Right lobe of liver (tissue), 6 donors: ENCODE data around the gene TTC31. TPM values are rescaled to one million over a fixed set of nuclear protein-coding genes. Genes with fewer than 3 reads are reported as not detected.
"Not testable (repeated sequence)": the region's sequence is repeated elsewhere in the genome, so short reads cannot be mapped to it uniquely, and the experiment has no call there.

Experiments used
- ATAC-seq, 4 donors: fragments of 200-7000 bp; cut with Tn5 transposase; one replicate each; pipeline ENCODE4 v1.9.1; 2020; ENCODE audit warnings: mild to moderate bottlenecking in 4 of 4, moderate library complexity in 4 of 4
- DNase-seq, 3 donors: peaks; one replicate each; pipeline ENCODE4 v3.0.0-alpha.2; 2020
- H3K27ac ChIP-seq, 3 donors: fragments of 200-600 bp; one replicate each; pipeline ENCODE4 v1.8.0; 2022
- H3K27me3 ChIP-seq, 2 donors: fragments of 200-600 bp; one replicate each; pipeline ENCODE4 v1.8.0; 2022
- H3K36me3 ChIP-seq, 4 donors: fragments of 200-600 bp; sonication (generic) in 1 of 4; one replicate each; pipeline versions ENCODE4 v1.5.1 to v1.8.0; 2017 to 2022; ENCODE audit warnings: control low read depth in 1 of 4
- H3K4me1 ChIP-seq, 4 donors: fragments of 200-600 bp; sonication (generic) in 1 of 4; one replicate each; pipeline versions ENCODE4 v1.5.1 to v1.8.0; 2017 to 2022; ENCODE audit warnings: control low read depth in 1 of 4
- H3K4me3 ChIP-seq, 3 donors: fragments of 200-600 bp; one replicate each; pipeline ENCODE4 v1.8.0; 2022
- H3K9me3 ChIP-seq, 4 donors: fragments of 200-600 bp; sonication (generic) in 1 of 4; one replicate each; pipeline versions ENCODE4 v1.5.1 to v1.8.0; 2017 to 2022; ENCODE audit warnings: control low read depth in 1 of 4
- CTCF ChIP-seq, 4 donors: fragments of 200-600 bp in 3 of 4; fragments of 450-650 bp in 1 of 4; IDR thresholded peaks; one replicate each; pipeline versions ENCODE4 v1.5.1 to v1.8.0; 2016 to 2022; ENCODE audit warnings: antibody characterized with exemption in 4 of 4, mild to moderate bottlenecking in 2 of 4
- POLR2A ChIP-seq: fragments of 450-650 bp; IDR thresholded peaks from one replicate; pipeline ENCODE4 v1.6.1; 2017; ENCODE audit warnings: antibody characterized with exemption, mild to moderate bottlenecking
- WGBS: methylation state at CpG from one replicate; pipeline ENCODE4 v1.1.6; 2018; ENCODE audit warnings: low coverage, low lambda C conversion rate; ENCODE audit not compliant: insufficient coverage; ENCODE audit errors: missing lambda C conversion rate; 5-methylcytosine and 5-hydroxymethylcytosine counted together
- intact Hi-C, 2 donors: fragments of 100-400 bp; cut with DNase I; formaldehyde crosslinking; loops; one replicate each; pipeline versions ENCODE4 v1.11.2 to v1.14.1; 2022
- total RNA-seq, 6 experiments: library from RNA; depleted of rRNA in 2 of 6; stranded (reverse); fragments of >200 nt in 2 of 6; fragmentation: NEBNext Ultra II Directional in 3 of 6; extraction: Animal tissue kit (Norgen Biotek cat#: 25700) in 3 of 6; gene quantifications; one replicate each; pipeline versions ENCODE4 v1.1.0 to v1.2.4, GENCODE V29; 2016 to 2023
- donor health status: DM: no; HTN: yes; CAD: no.
- donor health status: DM: no; HTN: no; CAD: no.
- donor health status: DM: no; HTN: no; CAD: no.
- donor health status: DM: no; HTN: yes; CAD: no.
- donor health status: DM: no; HTN: yes; CAD: no.

Gene TTC31
- total RNA-seq, 6 experiments from 2014 or later, result 14.5 to 31.5 (median 26.7) TPM

- H3K9me3 ChIP-seq, result no peaks in the 10 kb centered on the region
- TF ChIP-seq CTCF (IDR thresholded peaks at IDR 0.05), result peak in 1 of 4 donors; percentile 13
- no peak for TF ChIP-seq POLR2A
- no peak overlapping the region for H3K27ac ChIP-seq
- WGBS, result 100% methylated on average over 7 of the region's 27 CpGs
- peaks cover 0 to 25% (median 4%) of the 10 kb centered on the region in 4 donors for H3K4me1 ChIP-seq
- H3K27me3 ChIP-seq, result no peaks in the 10 kb centered on the region
- H3K36me3 ChIP-seq, result peaks cover 0 to 11% (median 0%) of the 10 kb centered on the region in 4 donors
- DNase-seq (no peak), ATAC-seq (no peak)
- no peak overlapping the region for H3K4me3 ChIP-seq
- intact Hi-C loops, result no loop called here
Measured at GRCh38 chr2:74461187-74462053, 21.5 kb upstream of the TTC31 start.

GRCh38 chr2:74462054-74462785 lies 20.7 kb upstream of the TTC31 start:
- no peak overlapping the region for H3K4me3 ChIP-seq
- no peak for DNase-seq
- TF ChIP-seq POLR2A, result no peak
- no peak for TF ChIP-seq CTCF (IDR thresholded peaks at IDR 0.05)
- H3K27ac ChIP-seq, result no peak overlapping the region
- peaks cover 0 to 11% (median 0%) of the 10 kb centered on the region in 4 donors for H3K36me3 ChIP-seq
- intact Hi-C loops, result no loop called here
- ATAC-seq, result no peak
- H3K9me3 ChIP-seq, result no peaks in the 10 kb centered on the region
- H3K4me1 ChIP-seq, result peaks cover 0 to 19% (median 0%) of the 10 kb centered on the region in 4 donors
- 100% methylated on average over 2 of the region's 20 CpGs for WGBS
- H3K27me3 ChIP-seq, result no peaks in the 10 kb centered on the region

- H3K4me3 ChIP-seq, result no peak overlapping the region
- WGBS, result 93% methylated on average over 4 of the region's 4 CpGs
- no peaks in the 10 kb centered on the region for H3K9me3 ChIP-seq
- no peak overlapping the region for H3K27ac ChIP-seq
- no peak for TF ChIP-seq POLR2A
- no peak for TF ChIP-seq CTCF (IDR thresholded peaks at IDR 0.05)
- ATAC-seq (no peak), DNase-seq (no peak)
- intact Hi-C loops, result no loop called here
- peaks cover 0 to 11% (median 0%) of the 10 kb centered on the region in 4 donors for H3K36me3 ChIP-seq
- peaks cover 0 to 19% (median 0%) of the 10 kb centered on the region in 4 donors for H3K4me1 ChIP-seq
- no peaks in the 10 kb centered on the region for H3K27me3 ChIP-seq
Measured at GRCh38 chr2:74462786-74463105, 20.1 kb upstream of the TTC31 start.

- ATAC-seq, result peak in 2 of 4 donors; percentile 0 to 2
- WGBS, result 0% methylated on average over 1 of the region's 13 CpGs
Measured at GRCh38 chr2:74464406-74464805, 18.5 kb upstream of the TTC31 start.

GRCh38 chr2:74470742-74471141 lies 12.1 kb upstream of the TTC31 start:
- 92% methylated on average over 4 of the region's 12 CpGs for whole genome bisulfite sequencing

More at GRCh38 chr2:74464406-74464805, 18.5 kb upstream of the TTC31 start:
- Histone ChIP-seq H3K9me3 (no peaks in the 10 kb centered on the region), H3K4me1 (peaks cover 0 to 13% (median 0%) of the 10 kb centered on the region in 4 donors), H3K36me3 (peaks cover 0 to 11% (median 0%) of the 10 kb centered on the region in 4 donors), H3K27me3 (no peaks in the 10 kb centered on the region), H3K27ac (peak overlapping the region; percentile 72 to 80 (median 76)), H3K4me3 (peak overlapping the region; percentile 99)
- no peak for TF ChIP-seq POLR2A
- TF ChIP-seq CTCF (IDR thresholded peaks at IDR 0.05), result no peak
- no peak for DNase-seq
- intact Hi-C loops, result no loop called here

More at GRCh38 chr2:74470742-74471141, 12.1 kb upstream of the TTC31 start:
- H3K4me3 ChIP-seq, DNase-seq, H3K27ac ChIP-seq, H3K27me3 ChIP-seq, ATAC-seq, intact Hi-C loops, H3K9me3 ChIP-seq: not testable (repeated sequence)
- peaks cover 0 to 16% (median 5%) of the 10 kb centered on the region in 4 donors for H3K36me3 ChIP-seq
- H3K4me1 ChIP-seq, result peaks cover 0 to 21% (median 5%) of the 10 kb centered on the region in 4 donors
